Lower leg skin (tissue), 3 donors: ENCODE measurements around the gene ESF1.

Source experiments
- CTCF ChIP-seq, 3 donors: fragments of 450-650 bp; IDR thresholded peaks; one replicate each; pipeline ENCODE4 v1.5.1; 2016; ENCODE audit warnings: antibody characterized with exemption in 3 of 3, mild to moderate bottlenecking in 3 of 3, moderate library complexity in 2 of 3
- POLR2A ChIP-seq, 2 donors: fragments of 450-650 bp; IDR thresholded peaks; one replicate each; pipeline ENCODE4 v1.6.1; 2016 to 2017; ENCODE audit warnings: antibody characterized with exemption in 2 of 2, mild to moderate bottlenecking in 1 of 2, moderate library complexity in 1 of 2

GRCh38 chr20:13783528-13783927 is 1.2 kb downstream of the ESF1 start:
- TF ChIP-seq CTCF (IDR thresholded peaks at IDR 0.05) (no peak), POLR2A (IDR thresholded peaks at IDR 0.05) (no peak)
